GM12878 (cell line): ENCODE data around the gene NME7.

Experiments
- ESRRA ChIP-seq: IDR thresholded peaks from 2 replicates; pipeline ENCODE4 v1.6.1; 2012; ENCODE audit warnings: mild to moderate bottlenecking, low read length, improper control_type of control experiment
- HDAC6 ChIP-seq: fragments of 200-600 bp; sonication (generic); IDR thresholded peaks from one replicate; pipeline ENCODE4 v1.8.0; 2017; ENCODE audit warnings: antibody characterized with exemption; ENCODE audit not compliant: unreplicated experiment
- NFYB ChIP-seq: IDR thresholded peaks from 2 replicates; pipeline ENCODE4 v1.6.1; 2011; ENCODE audit warnings: low read depth, mild to moderate bottlenecking, low read length, improper control_type of control experiment, moderate library complexity; ENCODE audit not compliant: insufficient read depth
- RAD21 ChIP-seq: IDR thresholded peaks from 2 replicates; pipeline ENCODE4 v1.6.1; 2011; ENCODE audit warnings: mild to moderate bottlenecking, low read depth, low read length, moderate library complexity; ENCODE audit not compliant: insufficient read depth
- ZZZ3 ChIP-seq: IDR thresholded peaks from 2 replicates; pipeline ENCODE4 v1.6.1; 2011; ENCODE audit warnings: low read depth; ENCODE audit not compliant: control insufficient read depth, insufficient read length
- TF ChIP-seq, protein P1 (sequence below): IDR thresholded peaks from 2 replicates; pipeline ENCODE4 v1.6.1; 2011; ENCODE audit warnings: borderline replicate concordance, low read depth, mild to moderate bottlenecking, moderate library complexity, mixed read lengths, low read length; ENCODE audit not compliant: insufficient read depth; ENCODE audit errors: extremely low read length
- TF ChIP-seq, protein P2 (sequence below), 3 experiments: IDR thresholded peaks in 2 of 3; conservative IDR thresholded peaks in 1 of 3; 2 replicates each; pipeline ENCODE4 v1.5.1; 2011; ENCODE audit warnings: low read depth in 3 of 3, low read length in 3 of 3, mild to moderate bottlenecking in 3 of 3, control low read depth in 2 of 3, moderate library complexity in 2 of 3, inconsistent platforms in 1 of 3, mixed read lengths in 1 of 3; ENCODE audit not compliant: control insufficient read depth in 2 of 3, insufficient read depth in 1 of 3; ENCODE audit errors: extremely low read depth in 1 of 3

DNA sequence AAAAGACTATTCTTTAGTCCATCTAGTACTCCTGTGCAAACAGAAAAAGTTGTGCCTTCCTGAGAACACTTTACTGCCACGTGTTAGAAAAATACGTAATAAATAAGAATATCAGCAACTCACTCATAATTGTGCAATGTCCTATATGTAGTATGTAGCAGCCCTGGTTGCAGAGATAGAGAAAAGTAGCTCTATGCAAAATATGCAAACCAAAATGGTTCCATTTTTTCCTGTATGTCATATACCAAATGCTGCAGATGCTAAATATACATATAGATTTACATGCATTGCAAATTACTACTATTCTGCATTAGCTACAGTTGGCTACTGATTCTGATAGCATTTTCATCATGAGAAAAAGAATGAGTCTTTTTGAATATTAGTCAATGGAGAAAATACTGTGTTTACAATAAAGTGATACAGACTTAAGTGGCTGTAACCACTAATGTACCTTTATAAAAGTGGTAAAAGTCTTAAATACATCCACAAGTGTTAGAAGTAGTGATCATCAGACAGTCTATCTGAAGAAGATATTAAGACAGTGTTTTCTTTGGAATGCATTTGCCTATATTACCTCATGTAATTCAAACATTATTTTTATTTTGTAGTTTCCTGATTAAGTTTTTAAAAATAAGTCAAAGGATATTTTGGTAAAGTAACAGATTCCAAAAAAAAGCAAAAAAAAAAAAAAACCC lies 19.8 kb downstream of the NME7 start:
- TF ChIP-seq, protein P1, sequence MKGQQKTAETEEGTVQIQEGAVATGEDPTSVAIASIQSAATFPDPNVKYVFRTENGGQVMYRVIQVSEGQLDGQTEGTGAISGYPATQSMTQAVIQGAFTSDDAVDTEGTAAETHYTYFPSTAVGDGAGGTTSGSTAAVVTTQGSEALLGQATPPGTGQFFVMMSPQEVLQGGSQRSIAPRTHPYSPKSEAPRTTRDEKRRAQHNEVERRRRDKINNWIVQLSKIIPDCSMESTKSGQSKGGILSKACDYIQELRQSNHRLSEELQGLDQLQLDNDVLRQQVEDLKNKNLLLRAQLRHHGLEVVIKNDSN = no peak
- no peak for TF ChIP-seq HDAC6
- TF ChIP-seq, protein P2, sequence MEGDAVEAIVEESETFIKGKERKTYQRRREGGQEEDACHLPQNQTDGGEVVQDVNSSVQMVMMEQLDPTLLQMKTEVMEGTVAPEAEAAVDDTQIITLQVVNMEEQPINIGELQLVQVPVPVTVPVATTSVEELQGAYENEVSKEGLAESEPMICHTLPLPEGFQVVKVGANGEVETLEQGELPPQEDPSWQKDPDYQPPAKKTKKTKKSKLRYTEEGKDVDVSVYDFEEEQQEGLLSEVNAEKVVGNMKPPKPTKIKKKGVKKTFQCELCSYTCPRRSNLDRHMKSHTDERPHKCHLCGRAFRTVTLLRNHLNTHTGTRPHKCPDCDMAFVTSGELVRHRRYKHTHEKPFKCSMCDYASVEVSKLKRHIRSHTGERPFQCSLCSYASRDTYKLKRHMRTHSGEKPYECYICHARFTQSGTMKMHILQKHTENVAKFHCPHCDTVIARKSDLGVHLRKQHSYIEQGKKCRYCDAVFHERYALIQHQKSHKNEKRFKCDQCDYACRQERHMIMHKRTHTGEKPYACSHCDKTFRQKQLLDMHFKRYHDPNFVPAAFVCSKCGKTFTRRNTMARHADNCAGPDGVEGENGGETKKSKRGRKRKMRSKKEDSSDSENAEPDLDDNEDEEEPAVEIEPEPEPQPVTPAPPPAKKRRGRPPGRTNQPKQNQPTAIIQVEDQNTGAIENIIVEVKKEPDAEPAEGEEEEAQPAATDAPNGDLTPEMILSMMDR (IDR thresholded peaks at IDR 0.05 in 2 of 3, conservative IDR thresholded peaks at IDR 0.05 in 1 of 3; ENCODE audit: control insufficient read depth in 2 of 3, extremely low read depth in 1 of 3, insufficient read depth in 1 of 3, low read depth in 3 of 3, low read length in 3 of 3) = no peak
- no peak for TF ChIP-seq ZZZ3
- TF ChIP-seq RAD21 = no peak
- TF ChIP-seq ESRRA = no peak
- no peak for TF ChIP-seq NFYB
